ENCODE measurements around the gene ZNF574. TPM values are rescaled to one million over a fixed set of nuclear protein-coding genes. Genes with fewer than 3 reads are reported as not detected.

The ZNF574 gene
- total and polyA plus RNA-seq, 9 donors, result 2.4 to 24.6 (median 15.6) TPM

- WGBS, 3 donors, result 88 to 91% (median 90%) methylated on average over 14 of the region's 14 CpGs
- TF ChIP-seq POLR2A (IDR thresholded peaks at IDR 0.05) (no peak), CTCF (IDR thresholded peaks at IDR 0.05) (no peak), EP300 (IDR thresholded peaks at IDR 0.05) (no peak)
- Histone ChIP-seq H3K4me3 (no peak overlapping the region), H3K27me3 (no peaks in the 10 kb centered on the region), H3K36me3 (no peaks in the 10 kb centered on the region), H3K9me3 (no peaks in the 10 kb centered on the region), H3K4me1 (ENCODE audit: insufficient read depth) (no peaks in the 10 kb centered on the region), H3K27ac (no peak overlapping the region)
- intact Hi-C loops (cut with DNase I), result no loop called here
- DNase-seq, result no peak
These were observed 24.5 kb upstream of the ZNF574 start for GRCh38 chr19:42051166-42052115.

DNA sequence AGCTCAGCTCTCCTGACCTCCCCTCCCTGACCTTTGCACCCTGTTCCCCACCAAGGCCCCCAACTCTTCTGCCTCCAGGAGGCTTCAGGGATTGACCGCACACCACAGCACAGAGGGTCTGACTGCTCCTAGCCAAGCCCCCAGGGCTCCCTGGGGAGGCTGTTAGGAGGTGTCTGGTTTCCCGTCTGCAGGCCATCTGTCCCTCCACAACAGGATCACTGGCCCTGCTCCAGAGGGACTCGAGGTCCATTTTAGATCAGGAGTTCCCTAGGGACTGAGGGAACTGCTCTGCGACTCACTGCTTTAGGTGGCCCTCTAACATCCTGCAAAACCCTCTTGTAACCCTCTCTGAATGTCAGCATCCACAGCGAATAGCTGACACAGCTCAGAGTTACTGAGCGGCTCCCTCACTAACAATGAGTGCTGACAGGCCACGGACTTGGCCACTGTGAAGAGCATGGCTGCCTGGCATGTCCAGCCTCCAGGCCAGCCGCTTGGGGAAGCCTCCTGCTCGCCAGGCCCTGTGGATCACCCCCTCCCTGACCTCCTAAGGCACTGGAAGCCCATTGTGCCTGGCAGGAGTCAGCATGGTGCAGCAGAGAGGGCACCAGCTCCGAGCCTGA lies 23.6 kb upstream of the ZNF574 start:
- no peaks in the 10 kb centered on the region for H3K9me3 ChIP-seq
- no peak overlapping the region for H3K4me3 ChIP-seq
- WGBS, 3 donors, result 61 to 69% (median 63%) methylated on average over 9 to 10 of the region's 10 CpGs
- intact Hi-C loops (cut with DNase I), result no loop called here
- no peak for TF ChIP-seq CTCF (IDR thresholded peaks at IDR 0.05)
- TF ChIP-seq EP300 (IDR thresholded peaks at IDR 0.05), result no peak
- no peak for TF ChIP-seq POLR2A (IDR thresholded peaks at IDR 0.05)
- no peak overlapping the region for H3K27ac ChIP-seq
- H3K27me3 ChIP-seq, result no peaks in the 10 kb centered on the region
- H3K4me1 ChIP-seq (ENCODE audit: insufficient read depth), result no peaks in the 10 kb centered on the region
- no peak for DNase-seq
- H3K36me3 ChIP-seq, result no peaks in the 10 kb centered on the region

- 85 to 91% (median 88%) methylated on average over 16 to 17 of the region's 17 CpGs for WGBS, 3 donors
- Histone ChIP-seq H3K4me3 (no peak overlapping the region), H3K27ac (no peak overlapping the region), H3K27me3 (no peaks in the 10 kb centered on the region), H3K4me1 (ENCODE audit: insufficient read depth) (no peaks in the 10 kb centered on the region), H3K9me3 (no peaks in the 10 kb centered on the region), H3K36me3 (no peaks in the 10 kb centered on the region)
- intact Hi-C loops (cut with DNase I), result no loop called here
- TF ChIP-seq POLR2A (IDR thresholded peaks at IDR 0.05) (no peak), EP300 (IDR thresholded peaks at IDR 0.05) (no peak), CTCF (IDR thresholded peaks at IDR 0.05) (no peak)
- no peak for DNase-seq
These were observed 22.7 kb upstream of the ZNF574 start for GRCh38 chr19:42053037-42053935.

GRCh38 chr19:42054205-42054604 lies 21.8 kb upstream of the ZNF574 start:
- WGBS, 3 donors, result 63 to 71% (median 69%) methylated on average over 18 of the region's 18 CpGs
- Histone ChIP-seq H3K27me3 (no peaks in the 10 kb centered on the region), H3K9me3 (no peaks in the 10 kb centered on the region), H3K4me3 (no peak overlapping the region), H3K36me3 (no peaks in the 10 kb centered on the region), H3K4me1 (ENCODE audit: insufficient read depth) (no peaks in the 10 kb centered on the region), H3K27ac (no peak overlapping the region)
- no peak for TF ChIP-seq POLR2A (IDR thresholded peaks at IDR 0.05)
- TF ChIP-seq CTCF (IDR thresholded peaks at IDR 0.05), result no peak
- TF ChIP-seq EP300 (IDR thresholded peaks at IDR 0.05), result no peak
- intact Hi-C loops (cut with DNase I), result no loop called here
- DNase-seq, result no peak

Data from ovary (tissue), 9 donors.